ENCODE results near the gene STEAP1B.
"Not testable (repeated sequence)": the region's sequence is repeated elsewhere in the genome, so short reads cannot be mapped to it uniquely, and the experiment has no call there.

GRCh38 chr7:22514963-22515362, 15.0 kb upstream of the STEAP1B start:
- TF ChIP-seq, protein P1, sequence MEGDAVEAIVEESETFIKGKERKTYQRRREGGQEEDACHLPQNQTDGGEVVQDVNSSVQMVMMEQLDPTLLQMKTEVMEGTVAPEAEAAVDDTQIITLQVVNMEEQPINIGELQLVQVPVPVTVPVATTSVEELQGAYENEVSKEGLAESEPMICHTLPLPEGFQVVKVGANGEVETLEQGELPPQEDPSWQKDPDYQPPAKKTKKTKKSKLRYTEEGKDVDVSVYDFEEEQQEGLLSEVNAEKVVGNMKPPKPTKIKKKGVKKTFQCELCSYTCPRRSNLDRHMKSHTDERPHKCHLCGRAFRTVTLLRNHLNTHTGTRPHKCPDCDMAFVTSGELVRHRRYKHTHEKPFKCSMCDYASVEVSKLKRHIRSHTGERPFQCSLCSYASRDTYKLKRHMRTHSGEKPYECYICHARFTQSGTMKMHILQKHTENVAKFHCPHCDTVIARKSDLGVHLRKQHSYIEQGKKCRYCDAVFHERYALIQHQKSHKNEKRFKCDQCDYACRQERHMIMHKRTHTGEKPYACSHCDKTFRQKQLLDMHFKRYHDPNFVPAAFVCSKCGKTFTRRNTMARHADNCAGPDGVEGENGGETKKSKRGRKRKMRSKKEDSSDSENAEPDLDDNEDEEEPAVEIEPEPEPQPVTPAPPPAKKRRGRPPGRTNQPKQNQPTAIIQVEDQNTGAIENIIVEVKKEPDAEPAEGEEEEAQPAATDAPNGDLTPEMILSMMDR (IDR thresholded peaks at IDR 0.05): not testable (repeated sequence)
- TF ChIP-seq EP300 (IDR thresholded peaks at IDR 0.05); POLR2A (IDR thresholded peaks at IDR 0.05; ENCODE audit: low read depth): not testable (repeated sequence)

Measured in esophagus muscularis mucosa (tissue), 4 donors.